HCT116 (cell line): ENCODE results near the gene SENP1. TPM values are rescaled to one million over a fixed set of nuclear protein-coding genes. Genes with fewer than 3 reads are reported as not detected.

Experiments used
- ATAC-seq: fragments of 200-7000 bp; cut with Tn5 transposase; 2 replicates; pipeline ENCODE4 v1.9.1; 2020; ENCODE audit warnings: mild to moderate bottlenecking, moderate library complexity
- BruUV-seq: library from RNA; stranded (reverse); fragments of 400-500 nt; replicated peaks from 2 replicates; lab custom pipeline; 2021; lab: Mats Ljungman, UMichigan
- CTCF ChIA-PET: fragments of 300-600 bp; sonication (Branson Sonifier 250); formaldehyde crosslinking; loops from one replicate; lab custom pipeline; 2021; ENCODE audit warnings: antibody characterized with exemption; lab: Charles Lee
- POLR2A ChIA-PET: fragments of 300-600, 350-600 bp; sonication (Branson Sonifier 250); formaldehyde crosslinking; loops from one replicate; lab custom pipeline; 2021; ENCODE audit warnings: antibody characterized with exemption; lab: Charles Lee
- RAD21 ChIA-PET, 2 experiments: fragments of 300-600 bp; sonication (Branson Sonifier 250); formaldehyde crosslinking; loops; one replicate each; lab custom pipeline; 2023; ENCODE audit warnings: low total read pairs in 2 of 2; ENCODE audit not compliant: uncharacterized antibody in 2 of 2, unreplicated experiment in 2 of 2, low non-redundant PET in 1 of 2; lab: Charles Lee
- DNase-seq: peaks from one replicate; pipeline ENCODE4 v3.0.0-alpha.2; 2010; ENCODE audit warnings: low read depth, low spot score
- H2AFZ ChIP-seq: fragments of 200-600 bp; shearing (Covaris generic), sonication (generic); 2 replicates; pipeline ENCODE4 v1.6.1; 2017; ENCODE audit warnings: low read depth, mixed run types, mixed read lengths, antibody characterized with exemption, low read length; ENCODE audit not compliant: poor library complexity, severe bottlenecking
- H3K27ac ChIP-seq: 2 replicates; pipeline ENCODE4 v1.5.1; 2012; ENCODE audit warnings: low read depth, low read length
- H3K27me3 ChIP-seq: fragments of 200-600 bp; sonication (generic); 2 replicates; pipeline ENCODE4 v1.6.1; 2016; ENCODE audit warnings: mixed run types, low read length, mixed read lengths; ENCODE audit not compliant: insufficient read depth
- H3K36me3 ChIP-seq, 2 experiments: fragments of 200-500 bp in 1 of 2; fragments of 200-600 bp in 1 of 2; sonication (Bioruptor generic) in 1 of 2; sonication (generic) in 1 of 2; 2 replicates each; pipeline versions ENCODE4 v1.5.1 to v1.6.1; 2014 to 2016; ENCODE audit warnings: low read length in 2 of 2, inconsistent platforms in 1 of 2, mixed read lengths in 1 of 2, mixed run types in 1 of 2; ENCODE audit not compliant: insufficient read depth in 2 of 2, control insufficient read depth in 1 of 2
- H3K4me1 ChIP-seq, 2 experiments: fragments of 200-600 bp in 1 of 2; sonication (generic) in 1 of 2; 2 replicates each; pipeline versions ENCODE4 v1.5.1 to v1.6.1; 2012 to 2017; ENCODE audit warnings: low read length in 2 of 2, inconsistent platforms in 1 of 2, mild to moderate bottlenecking in 1 of 2, mixed read lengths in 1 of 2, mixed run types in 1 of 2, moderate library complexity in 1 of 2; ENCODE audit not compliant: insufficient read depth in 2 of 2, control insufficient read depth in 1 of 2
- H3K4me2 ChIP-seq: fragments of 200-600 bp; sonication (generic); 2 replicates; pipeline ENCODE4 v1.6.1; 2017; ENCODE audit warnings: mixed run types, low read length, mixed read lengths
- H3K4me3 ChIP-seq, 2 experiments: fragments of 200-600 bp in 1 of 2; sonication (generic) in 1 of 2; replicated peaks in 1 of 2; 2 replicates each; pipeline ENCODE4 v1.5.1; 2011 to 2016; ENCODE audit warnings: low read length in 2 of 2, control low read depth in 1 of 2, low read depth in 1 of 2, mild to moderate bottlenecking in 1 of 2, mixed read lengths in 1 of 2, mixed run types in 1 of 2
- H3K79me2 ChIP-seq: fragments of 200-600 bp; sonication (generic); 2 replicates; pipeline ENCODE4 v1.6.1; 2017; ENCODE audit warnings: mild to moderate bottlenecking, mixed run types, low read length, moderate library complexity, mixed read lengths; ENCODE audit not compliant: insufficient read depth
- H3K9ac ChIP-seq: fragments of 200-600 bp; sonication (generic); 2 replicates; pipeline ENCODE4 v1.6.1; 2016; ENCODE audit warnings: low read length, mixed read lengths
- H3K9me2 ChIP-seq: fragments of 200-600 bp; sonication (generic), shearing (Covaris generic); 2 replicates; pipeline ENCODE4 v1.6.1; 2017; ENCODE audit warnings: mixed run types, mild to moderate bottlenecking, moderate library complexity; ENCODE audit not compliant: insufficient read depth
- H3K9me3 ChIP-seq, 2 experiments: fragments of 200-500 bp in 1 of 2; fragments of 200-600 bp in 1 of 2; sonication (Bioruptor generic) in 1 of 2; sonication (generic) in 1 of 2; 2 replicates each; pipeline ENCODE4 v1.6.1; 2014 to 2017; ENCODE audit warnings: low read length in 2 of 2, mixed read lengths in 2 of 2, inconsistent platforms in 1 of 2, low read depth in 1 of 2, mild to moderate bottlenecking in 1 of 2, mixed run types in 1 of 2, moderate library complexity in 1 of 2; ENCODE audit not compliant: control insufficient read depth in 1 of 2, insufficient read depth in 1 of 2
- H4K20me1 ChIP-seq: fragments of 200-600 bp; sonication (generic), shearing (Covaris generic); 2 replicates; pipeline ENCODE4 v1.6.1; 2017; ENCODE audit warnings: mixed run types, mild to moderate bottlenecking, moderate library complexity; ENCODE audit not compliant: insufficient read depth
- CBX3 ChIP-seq: IDR thresholded peaks from 2 replicates; pipeline ENCODE4 v1.6.1; 2012; ENCODE audit warnings: low read depth
- EGR1 ChIP-seq: IDR thresholded peaks from 2 replicates; pipeline ENCODE4 v1.6.1; 2012; ENCODE audit warnings: low read depth
- EZH2 ChIP-seq: fragments of 200-600 bp; sonication (generic); IDR thresholded peaks from 2 replicates; pipeline ENCODE4 v1.6.1; 2017; ENCODE audit warnings: antibody characterized with exemption, mixed run types
- EZH2phosphoT487 ChIP-seq: fragments of 200-600 bp; IDR thresholded peaks from 2 replicates; pipeline ENCODE4 v1.6.1; 2018; ENCODE audit warnings: antibody characterized with exemption, borderline replicate concordance
- FOSL1 ChIP-seq: IDR thresholded peaks from 2 replicates; pipeline ENCODE4 v1.6.1; 2012; ENCODE audit warnings: low read depth
- MAX ChIP-seq: IDR thresholded peaks from 2 replicates; pipeline ENCODE4 v1.6.1; 2012
- POLR2A ChIP-seq: IDR thresholded peaks from 2 replicates; pipeline ENCODE4 v1.7.0; 2011; ENCODE audit warnings: borderline replicate concordance; ENCODE audit not compliant: insufficient read depth, insufficient read length; ENCODE audit errors: extremely low read depth
- POLR2AphosphoS5 ChIP-seq: IDR thresholded peaks from 2 replicates; pipeline ENCODE4 v1.6.1; 2011; ENCODE audit warnings: mild to moderate bottlenecking, low read depth, low read length, moderate library complexity
- RAD21 ChIP-seq: IDR thresholded peaks from 2 replicates; pipeline ENCODE4 v1.6.1; 2012; ENCODE audit warnings: low read depth, mild to moderate bottlenecking
- REST ChIP-seq: IDR thresholded peaks from 2 replicates; pipeline ENCODE4 v1.6.1; 2012; ENCODE audit warnings: low read depth
- SIN3A ChIP-seq: IDR thresholded peaks from 2 replicates; pipeline ENCODE4 v1.6.1; 2012; ENCODE audit warnings: low read depth
- SP1 ChIP-seq: IDR thresholded peaks from 2 replicates; pipeline ENCODE4 v1.6.1; 2012; ENCODE audit warnings: low read depth
- SRF ChIP-seq: IDR thresholded peaks from 2 replicates; pipeline ENCODE4 v1.6.1; 2012; ENCODE audit warnings: low read depth
- TCF7L2 ChIP-seq: IDR thresholded peaks from 2 replicates; pipeline ENCODE4 v1.7.0; 2011; ENCODE audit warnings: borderline replicate concordance, inconsistent platforms; ENCODE audit not compliant: insufficient read depth, insufficient read length; ENCODE audit errors: extremely low read depth
- ZBTB33 ChIP-seq: IDR thresholded peaks from 2 replicates; pipeline ENCODE4 v1.6.1; 2011; ENCODE audit warnings: mild to moderate bottlenecking, low read length, moderate library complexity; ENCODE audit not compliant: insufficient replicate concordance; ENCODE audit errors: extremely low read depth
- ZFX ChIP-seq: fragments of 450-650 bp; IDR thresholded peaks from 2 replicates; pipeline ENCODE4 v1.6.1; 2017
- intact Hi-C: fragments of 100-400 bp; cut with micrococcal nuclease; formaldehyde crosslinking; loops from 2 replicates; pipeline ENCODE4 v1.10.0; 2022
- total RNA-seq: library from RNA; stranded (reverse); gene quantifications from one replicate; pipeline ENCODE4 v1.2.1, GENCODE V29; 2021; ENCODE audit not compliant: unreplicated experiment
- TF ChIP-seq, protein P1 (sequence below): IDR thresholded peaks from 2 replicates; pipeline ENCODE4 v1.6.1; 2012
- TF ChIP-seq, protein P2 (sequence below), 3 experiments: fragments of 200-600 bp in 1 of 3; sonication (generic) in 1 of 3; IDR thresholded peaks in 2 of 3; conservative IDR thresholded peaks in 1 of 3; 2 replicates each; pipeline ENCODE4 v1.5.1; 2012 to 2017; ENCODE audit warnings: low read depth in 2 of 3, low read length in 2 of 3, antibody characterized with exemption in 1 of 3, borderline replicate concordance in 1 of 3, control low read depth in 1 of 3, mild to moderate bottlenecking in 1 of 3, mixed read lengths in 1 of 3, mixed run types in 1 of 3, moderate library complexity in 1 of 3; ENCODE audit not compliant: insufficient read depth in 1 of 3

The SENP1 gene
- total RNA-seq, 1 experiment from 2014 or later, result 17.7 TPM

GRCh38 chr12:48004053-48004941 is 101.6 kb downstream of the SENP1 start, which contains the start of gene COL2A1:
COL2A1 (minus strand) TSS chr12:48004476; CDS start chr12:48004321, 155 bp downstream.
- TF ChIP-seq SIN3A (no peak), SP1 (no peak), EZH2 (no peak), REST (no peak), FOSL1 (no peak), CBX3 (no peak), ZBTB33 (no peak), POLR2AphosphoS5 (no peak), SRF (no peak), EGR1 (no peak), RAD21 (no peak), ZFX (no peak), EZH2phosphoT487 (no peak), TCF7L2 (no peak), POLR2A (no peak), MAX (no peak)
- TF ChIP-seq, protein P1, sequence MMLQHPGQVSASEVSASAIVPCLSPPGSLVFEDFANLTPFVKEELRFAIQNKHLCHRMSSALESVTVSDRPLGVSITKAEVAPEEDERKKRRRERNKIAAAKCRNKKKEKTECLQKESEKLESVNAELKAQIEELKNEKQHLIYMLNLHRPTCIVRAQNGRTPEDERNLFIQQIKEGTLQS, result no peak
- TF ChIP-seq, protein P2, sequence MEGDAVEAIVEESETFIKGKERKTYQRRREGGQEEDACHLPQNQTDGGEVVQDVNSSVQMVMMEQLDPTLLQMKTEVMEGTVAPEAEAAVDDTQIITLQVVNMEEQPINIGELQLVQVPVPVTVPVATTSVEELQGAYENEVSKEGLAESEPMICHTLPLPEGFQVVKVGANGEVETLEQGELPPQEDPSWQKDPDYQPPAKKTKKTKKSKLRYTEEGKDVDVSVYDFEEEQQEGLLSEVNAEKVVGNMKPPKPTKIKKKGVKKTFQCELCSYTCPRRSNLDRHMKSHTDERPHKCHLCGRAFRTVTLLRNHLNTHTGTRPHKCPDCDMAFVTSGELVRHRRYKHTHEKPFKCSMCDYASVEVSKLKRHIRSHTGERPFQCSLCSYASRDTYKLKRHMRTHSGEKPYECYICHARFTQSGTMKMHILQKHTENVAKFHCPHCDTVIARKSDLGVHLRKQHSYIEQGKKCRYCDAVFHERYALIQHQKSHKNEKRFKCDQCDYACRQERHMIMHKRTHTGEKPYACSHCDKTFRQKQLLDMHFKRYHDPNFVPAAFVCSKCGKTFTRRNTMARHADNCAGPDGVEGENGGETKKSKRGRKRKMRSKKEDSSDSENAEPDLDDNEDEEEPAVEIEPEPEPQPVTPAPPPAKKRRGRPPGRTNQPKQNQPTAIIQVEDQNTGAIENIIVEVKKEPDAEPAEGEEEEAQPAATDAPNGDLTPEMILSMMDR (IDR thresholded peaks at IDR 0.05 in 2 of 3, conservative IDR thresholded peaks at IDR 0.05 in 1 of 3; ENCODE audit: borderline replicate concordance in 1 of 3, insufficient read depth in 1 of 3, low read depth in 2 of 3, low read length in 2 of 3), result no peak
- Histone ChIP-seq H3K9ac (no peak within 1 kb of the TSS), H3K36me3 (no peaks in the 10 kb centered on the region), H3K4me1 (peaks cover 9 to 21% of the 10 kb centered on the region in 2 experiments), H3K27ac (no peak within 1 kb of the TSS), H4K20me1 (no peaks in the 10 kb centered on the region), H3K9me2 (no peaks in the 10 kb centered on the region), H3K4me2 (no peak within 1 kb of the TSS), H2AFZ (no peak within 1 kb of the TSS), H3K9me3 (no peaks in the 10 kb centered on the region), H3K4me3 (no peak within 1 kb of the TSS), H3K27me3 (peaks cover 7% of the 10 kb centered on the region; the same call in 1 of the 2 replicates), H3K79me2 (no peaks in the 10 kb centered on the region)
- POLR2A ChIA-PET, result no interaction called here
- intact Hi-C loops, result no loop called here
- no peak for DNase-seq
- CTCF ChIA-PET, result no interaction called here
- no TSS peak for BruUV-seq
- ATAC-seq, result no peak
- RAD21 ChIA-PET, result no interaction called here
